Stimulated activated effector memory CD8-positive, alpha-beta T cell treated with anti-CD3 and anti-CD28 coated beads, Interleukin-12 subunit alpha, Interleukin-12 subunit beta, amount 100 ng/mL, for 72 hours (primary cell): ENCODE results near the gene SLC13A5.
"Not testable (repeated sequence)": the region's sequence is repeated elsewhere in the genome, so short reads cannot be mapped to it uniquely, and the experiment has no call there.

ENCODE experiments used
- ATAC-seq: fragments of 150-1000 bp; cut with Tn5 transposase; 2 replicates; pipeline ENCODE4 v1.10.0; 2021
- DNase-seq, 2 donors: peaks; one replicate each; pipeline ENCODE4 v3.0.0; 2021 to 2022; ENCODE audit warnings: low spot score in 2 of 2
- H3K27ac Mint-ChIP-seq: one replicate; pipeline ENCODE4 v1.8.0; 2022; ENCODE audit warnings: mild to moderate bottlenecking, mixed read lengths
- H3K36me3 Mint-ChIP-seq: one replicate; pipeline ENCODE4 v1.8.0; 2022; ENCODE audit warnings: mild to moderate bottlenecking, mixed read lengths
- H3K4me1 Mint-ChIP-seq: one replicate; pipeline ENCODE4 v1.8.0; 2022; ENCODE audit warnings: mixed read lengths
- H3K4me3 Mint-ChIP-seq: one replicate; pipeline ENCODE4 v1.8.0; 2022; ENCODE audit warnings: mild to moderate bottlenecking, mixed read lengths
- H3K9me3 Mint-ChIP-seq: one replicate; pipeline ENCODE4 v1.8.0; 2022; ENCODE audit warnings: mixed read lengths

SLC13A5 gene

DNA sequence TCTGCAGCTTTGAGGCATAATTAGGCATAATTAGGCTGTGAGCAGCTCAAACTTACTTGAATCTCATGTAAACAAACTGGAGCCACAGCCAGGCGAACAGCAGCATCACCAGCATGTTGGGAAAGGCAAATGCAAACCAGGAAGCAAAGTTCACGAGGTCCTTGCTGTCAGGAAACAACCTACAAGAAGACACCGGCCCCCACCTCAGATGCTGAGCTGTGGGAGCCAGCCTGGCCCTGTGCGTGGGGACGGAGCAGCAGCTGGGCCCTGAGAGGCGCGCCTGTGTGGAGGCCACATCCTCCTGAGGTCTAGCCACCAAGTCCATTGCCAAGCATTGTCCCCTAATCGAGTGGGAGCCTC, 12.2 kb downstream of the SLC13A5 start:
- H3K27ac Mint-ChIP-seq, result no peak overlapping the region
- no peaks in the 10 kb centered on the region for H3K4me1 Mint-ChIP-seq
- no peaks in the 10 kb centered on the region for H3K9me3 Mint-ChIP-seq
- no peak for ATAC-seq
- H3K36me3 Mint-ChIP-seq, result no peaks in the 10 kb centered on the region
- DNase-seq, result no peak
- no peak overlapping the region for H3K4me3 Mint-ChIP-seq

- Mint-ChIP-seq H3K4me3 (no peak overlapping the region), H3K4me1 (no peaks in the 10 kb centered on the region), H3K27ac (no peak overlapping the region), H3K9me3 (no peaks in the 10 kb centered on the region), H3K36me3 (no peaks in the 10 kb centered on the region)
- DNase-seq (no peak), ATAC-seq (no peak)
These were observed 12.9 kb downstream of the SLC13A5 start for GRCh38 chr17:6699997-6700947.

GRCh38 chr17:6698004-6698403, 15.2 kb downstream of the SLC13A5 start:
- no peak for DNase-seq
- H3K4me1 Mint-ChIP-seq, result no peaks in the 10 kb centered on the region
- H3K4me3 Mint-ChIP-seq, result no peak overlapping the region
- no peaks in the 10 kb centered on the region for H3K36me3 Mint-ChIP-seq
- ATAC-seq, result no peak
- no peaks in the 10 kb centered on the region for H3K9me3 Mint-ChIP-seq
- H3K27ac Mint-ChIP-seq, result no peak overlapping the region

GRCh38 chr17:6696906-6697305, 16.3 kb downstream of the SLC13A5 start:
- Mint-ChIP-seq H3K4me3 (no peak overlapping the region), H3K4me1 (no peaks in the 10 kb centered on the region), H3K9me3 (no peaks in the 10 kb centered on the region), H3K27ac (no peak overlapping the region), H3K36me3 (no peaks in the 10 kb centered on the region)
- ATAC-seq (no peak), DNase-seq (no peak)

- H3K36me3 Mint-ChIP-seq, result no peaks in the 10 kb centered on the region
- no peaks in the 10 kb centered on the region for H3K4me1 Mint-ChIP-seq
- no peak overlapping the region for H3K27ac Mint-ChIP-seq
- H3K4me3 Mint-ChIP-seq, result no peak overlapping the region
- H3K9me3 Mint-ChIP-seq, result no peaks in the 10 kb centered on the region
- DNase-seq (no peak), ATAC-seq (no peak)
These were observed 17.6 kb downstream of the SLC13A5 start for GRCh38 chr17:6695565-6695964.

- Mint-ChIP-seq H3K36me3 (no peaks in the 10 kb centered on the region), H3K27ac (no peak overlapping the region), H3K4me1 (no peaks in the 10 kb centered on the region), H3K4me3 (no peak overlapping the region), H3K9me3 (no peaks in the 10 kb centered on the region)
- DNase-seq (no peak), ATAC-seq (no peak)
These were observed 18.1 kb downstream of the SLC13A5 start for GRCh38 chr17:6695051-6695450.

- DNase-seq, H3K9me3 Mint-ChIP-seq, H3K4me3 Mint-ChIP-seq, H3K4me1 Mint-ChIP-seq, ATAC-seq, H3K36me3 Mint-ChIP-seq, H3K27ac Mint-ChIP-seq: not testable (repeated sequence)
These were observed 21.2 kb downstream of the SLC13A5 start for GRCh38 chr17:6691958-6692357.

GRCh38 chr17:6691546-6691945, 21.6 kb downstream of the SLC13A5 start:
- Mint-ChIP-seq H3K27ac (no peak overlapping the region), H3K36me3 (no peaks in the 10 kb centered on the region), H3K9me3 (no peaks in the 10 kb centered on the region), H3K4me3 (no peak overlapping the region), H3K4me1 (no peaks in the 10 kb centered on the region)
- ATAC-seq (no peak), DNase-seq (no peak)

DNA sequence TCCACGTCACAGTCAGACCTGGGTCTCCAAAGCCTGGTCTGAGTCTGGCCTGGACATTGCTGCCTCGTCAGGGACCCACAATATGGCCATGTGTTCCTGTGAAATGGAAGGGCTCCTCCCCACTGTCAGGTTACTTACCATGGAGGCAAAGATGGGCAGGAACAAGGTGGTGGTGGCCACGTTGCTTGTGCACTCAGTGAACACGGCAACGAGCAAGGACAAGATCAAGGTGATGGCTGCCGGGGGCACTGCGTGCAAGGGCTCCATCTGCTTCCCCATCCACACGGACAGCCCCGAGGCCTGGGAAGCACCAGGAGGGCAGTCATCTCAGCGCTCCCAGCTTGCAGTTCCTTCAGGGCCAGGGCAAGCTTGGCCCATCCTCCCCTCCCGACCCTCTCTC, 22.5 kb downstream of the SLC13A5 start:
- no peak overlapping the region for H3K27ac Mint-ChIP-seq
- no peaks in the 10 kb centered on the region for H3K4me1 Mint-ChIP-seq
- H3K4me3 Mint-ChIP-seq, result no peak overlapping the region
- no peaks in the 10 kb centered on the region for H3K36me3 Mint-ChIP-seq
- no peak for DNase-seq
- no peak for ATAC-seq
- no peaks in the 10 kb centered on the region for H3K9me3 Mint-ChIP-seq

- Mint-ChIP-seq H3K36me3 (no peaks in the 10 kb centered on the region), H3K4me1 (no peaks in the 10 kb centered on the region), H3K9me3 (no peaks in the 10 kb centered on the region), H3K4me3 (no peak overlapping the region), H3K27ac (no peak overlapping the region)
- ATAC-seq (no peak), DNase-seq (no peak)
These were observed 24.2 kb downstream of the SLC13A5 start for GRCh38 chr17:6688944-6689343.

DNA sequence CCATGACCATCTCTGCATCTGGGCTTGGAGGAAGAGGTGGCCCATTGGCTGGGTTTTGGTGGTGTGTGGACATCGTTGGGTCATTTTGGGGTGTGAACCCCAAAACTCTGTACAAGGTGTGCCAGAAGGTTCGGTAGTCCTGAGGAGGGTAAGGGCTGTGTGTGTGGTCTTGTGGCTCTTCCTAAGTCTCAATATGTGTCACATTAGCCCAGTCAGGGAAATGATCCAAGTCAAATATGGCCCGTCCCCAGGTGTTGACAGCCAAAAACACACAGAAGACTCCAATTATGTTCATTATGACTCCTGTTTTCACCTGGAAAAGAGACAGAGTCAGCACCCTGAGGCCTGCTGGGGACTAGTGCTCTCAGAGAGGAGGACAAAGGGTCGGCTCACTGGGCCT, 27.1 kb downstream of the SLC13A5 start:
- ATAC-seq (no peak), DNase-seq (no peak)
- H3K9me3 Mint-ChIP-seq, result no peaks in the 10 kb centered on the region
- no peak overlapping the region for H3K4me3 Mint-ChIP-seq
- no peaks in the 10 kb centered on the region for H3K4me1 Mint-ChIP-seq
- H3K36me3 Mint-ChIP-seq, result no peaks in the 10 kb centered on the region
- no peak overlapping the region for H3K27ac Mint-ChIP-seq

GRCh38 chr17:6684881-6685767, 28.0 kb downstream of the SLC13A5 start:
- DNase-seq, result no peak
- H3K4me3 Mint-ChIP-seq, result no peak overlapping the region
- H3K36me3 Mint-ChIP-seq, result no peaks in the 10 kb centered on the region
- no peaks in the 10 kb centered on the region for H3K4me1 Mint-ChIP-seq
- H3K9me3 Mint-ChIP-seq, result no peaks in the 10 kb centered on the region
- no peak overlapping the region for H3K27ac Mint-ChIP-seq
- ATAC-seq, result no peak

GRCh38 chr17:6684460-6684783, 28.7 kb downstream of the SLC13A5 start:
- no peak for ATAC-seq
- Mint-ChIP-seq H3K9me3 (no peaks in the 10 kb centered on the region), H3K27ac (no peak overlapping the region), H3K4me1 (no peaks in the 10 kb centered on the region), H3K4me3 (no peak overlapping the region), H3K36me3 (no peaks in the 10 kb centered on the region)
- no peak for DNase-seq

GRCh38 chr17:6683730-6684459, 29.3 kb downstream of the SLC13A5 start:
- DNase-seq (no peak), ATAC-seq (no peak)
- H3K9me3 Mint-ChIP-seq, result no peaks in the 10 kb centered on the region
- H3K36me3 Mint-ChIP-seq, result no peaks in the 10 kb centered on the region
- no peaks in the 10 kb centered on the region for H3K4me1 Mint-ChIP-seq
- no peak overlapping the region for H3K27ac Mint-ChIP-seq
- H3K4me3 Mint-ChIP-seq, result no peak overlapping the region

- Mint-ChIP-seq H3K4me3 (no peak overlapping the region), H3K27ac (no peak overlapping the region), H3K36me3 (no peaks in the 10 kb centered on the region), H3K4me1 (peaks cover 7% of the 10 kb centered on the region), H3K9me3 (no peaks in the 10 kb centered on the region)
- no peak for DNase-seq
- ATAC-seq, result no peak
These were observed 30.0 kb downstream of the SLC13A5 start for GRCh38 chr17:6683081-6683684.
